SK-N-MC (cell line): ENCODE results near the gene OSGEPL1.

Experiments
- EZH2 ChIP-seq: fragments of 200-600 bp; sonication (generic); IDR thresholded peaks from one replicate; pipeline ENCODE4 v1.6.1; 2017; ENCODE audit warnings: antibody characterized with exemption
- FOXP2 ChIP-seq: optimal IDR thresholded peaks from 2 replicates; pipeline ENCODE3; 2011; ENCODE audit warnings: mild to moderate bottlenecking, moderate library complexity; ENCODE audit not compliant: insufficient read depth; ENCODE audit errors: extremely low read length, control extremely low read depth
- POLR2AphosphoS5 ChIP-seq: IDR thresholded peaks from 2 replicates; pipeline ENCODE4 v1.6.1; 2012; ENCODE audit warnings: mild to moderate bottlenecking, low read depth, low read length, borderline replicate concordance

DNA sequence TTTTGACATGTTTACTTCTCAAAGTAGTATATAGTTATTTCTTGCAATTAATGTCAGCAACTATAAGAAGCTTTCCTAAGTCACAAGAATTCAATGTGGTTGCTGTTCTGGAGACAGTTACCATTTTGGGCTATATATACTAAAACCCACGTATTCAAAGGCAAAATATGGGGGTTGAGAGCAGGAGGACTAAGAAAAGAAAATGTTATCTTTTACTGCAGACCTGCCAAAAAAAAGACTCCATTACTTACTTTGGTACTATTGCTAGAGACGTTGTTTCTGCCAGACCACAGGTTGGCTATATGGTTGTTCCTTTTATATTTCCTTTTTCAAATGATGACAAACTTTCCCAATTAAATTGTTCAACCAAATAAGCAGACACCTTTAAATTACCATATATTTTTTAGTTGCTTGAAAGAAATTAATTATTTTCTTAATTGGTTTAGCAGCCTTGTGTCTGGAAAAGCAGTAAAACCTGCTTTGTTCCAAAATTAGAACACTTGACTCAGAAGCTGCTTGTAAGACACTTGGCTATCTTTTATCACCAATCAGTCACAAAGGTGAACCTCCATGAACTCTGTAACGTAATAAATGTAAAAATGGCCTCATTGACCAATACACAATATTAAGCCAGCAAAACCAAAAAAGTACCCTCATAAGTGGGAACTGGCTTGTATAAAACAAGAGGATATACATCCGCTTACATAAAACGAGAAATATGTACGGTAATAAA lies 8.2 kb upstream of the OSGEPL1 start:
- TF ChIP-seq EZH2 = no peak
- TF ChIP-seq POLR2AphosphoS5 = no peak
- TF ChIP-seq FOXP2 = no peak
